T-helper 1 cell treated with Interleukin-12 subunit alpha and Interleukin-12 subunit beta and Interleukin-4 antibody, amounts not matched to agents 30 μg/mL and 1 μg/mL, for 36 hours (primary cell): ENCODE results near the gene IFNAR1.

Experiments used
- H3K27ac Mint-ChIP-seq: one replicate; pipeline ENCODE4 v1.8.0; 2021; ENCODE audit warnings: mild to moderate bottlenecking, mixed read lengths
- H3K27me3 Mint-ChIP-seq: one replicate; pipeline ENCODE4 v1.8.0; 2021; ENCODE audit warnings: low read depth, mixed read lengths
- H3K36me3 Mint-ChIP-seq: one replicate; pipeline ENCODE4 v1.8.0; 2021; ENCODE audit warnings: low read depth, mixed read lengths
- H3K4me1 Mint-ChIP-seq: one replicate; pipeline ENCODE4 v1.8.0; 2021; ENCODE audit warnings: low read depth, mixed read lengths
- H3K4me3 Mint-ChIP-seq: one replicate; pipeline ENCODE4 v1.8.0; 2021; ENCODE audit warnings: mild to moderate bottlenecking, moderate library complexity, mixed read lengths
- H3K9me3 Mint-ChIP-seq: one replicate; pipeline ENCODE4 v1.8.0; 2021; ENCODE audit warnings: mixed read lengths

IFNAR1 gene

DNA sequence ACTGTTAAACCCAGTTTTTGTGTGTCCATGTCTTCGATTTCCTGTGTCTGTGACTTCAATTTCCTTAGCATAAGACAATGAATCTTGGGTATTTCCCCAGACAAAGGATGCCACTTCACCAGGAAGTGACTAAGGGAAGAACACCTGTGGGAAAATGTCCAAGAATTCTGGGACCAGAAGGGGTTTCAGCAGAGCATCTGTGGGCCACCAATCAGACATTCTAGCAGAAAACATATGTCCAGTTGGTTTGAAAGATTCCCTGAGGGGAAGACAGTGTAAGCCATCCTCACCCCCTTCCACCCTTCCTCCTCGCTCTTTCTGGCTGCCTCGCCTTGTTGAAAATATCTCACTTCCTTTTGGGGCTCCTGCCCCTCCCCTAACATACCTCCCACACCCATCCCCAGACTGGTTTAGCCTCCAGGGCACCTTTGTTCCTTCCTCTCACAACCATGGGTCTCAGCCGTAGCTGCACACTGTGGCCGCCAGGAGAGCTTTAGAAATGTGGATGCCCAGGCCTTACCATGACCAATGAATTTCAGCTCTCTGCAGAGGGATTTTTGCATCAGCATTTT, 25.5 kb upstream of the IFNAR1 start:
- no peaks in the 10 kb centered on the region for H3K9me3 Mint-ChIP-seq
- peaks cover 27% of the 10 kb centered on the region for H3K4me1 Mint-ChIP-seq
- H3K27me3 Mint-ChIP-seq: no peaks in the 10 kb centered on the region
- H3K27ac Mint-ChIP-seq: peak overlapping the region; percentile 79
- H3K36me3 Mint-ChIP-seq: peaks cover 17% of the 10 kb centered on the region
- peak overlapping the region; percentile 55 for H3K4me3 Mint-ChIP-seq

DNA sequence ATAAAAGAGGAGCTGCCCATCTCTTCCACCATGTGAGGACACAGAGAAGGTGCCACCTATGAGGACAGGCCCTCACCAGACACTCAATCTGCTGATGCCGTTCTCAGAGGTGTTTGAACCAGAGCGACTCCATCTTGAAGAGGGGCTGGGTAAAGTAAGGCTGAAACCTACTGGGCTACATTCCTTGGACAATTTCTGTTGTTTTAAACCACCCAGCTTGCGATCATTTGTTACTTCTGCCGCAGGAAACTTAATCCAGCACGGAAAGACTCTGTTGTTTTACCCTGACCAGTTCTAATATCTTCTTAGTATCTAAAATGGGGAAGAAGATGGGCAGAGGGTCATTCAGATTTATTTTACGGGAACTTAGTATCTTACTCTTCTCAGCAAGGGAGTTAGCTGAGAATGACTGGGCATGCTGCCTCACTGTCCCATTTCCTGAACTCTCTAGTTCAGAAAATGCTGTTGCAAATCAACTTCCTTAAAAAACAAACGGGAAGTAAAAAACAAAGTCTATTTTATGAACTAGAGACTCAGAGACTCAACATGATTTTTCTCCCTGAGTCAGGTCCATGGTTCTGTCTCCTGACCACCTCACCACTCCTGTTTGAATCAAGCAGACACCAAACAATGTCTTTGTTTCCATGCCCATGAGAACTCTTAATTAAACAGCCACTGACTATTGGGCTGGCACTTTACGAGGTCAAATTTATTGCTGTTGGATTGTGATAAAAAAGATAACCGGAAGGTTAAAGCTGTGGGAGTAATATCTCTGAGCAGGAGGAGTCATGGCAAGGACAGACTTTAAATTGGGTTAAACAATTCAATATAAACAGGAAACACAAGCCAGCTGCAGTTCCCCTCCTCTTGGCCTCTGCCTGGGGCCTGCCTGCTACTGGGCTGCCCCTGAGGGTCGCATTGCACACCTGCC, 23.8 kb upstream of the IFNAR1 start:
- Mint-ChIP-seq H3K36me3 (peaks cover 12% of the 10 kb centered on the region), H3K27ac (peak overlapping the region; percentile 6), H3K27me3 (no peaks in the 10 kb centered on the region), H3K4me1 (peaks cover 27% of the 10 kb centered on the region), H3K9me3 (no peaks in the 10 kb centered on the region), H3K4me3 (no peak overlapping the region)

- H3K36me3 Mint-ChIP-seq: peaks cover 9% of the 10 kb centered on the region
- no peaks in the 10 kb centered on the region for H3K9me3 Mint-ChIP-seq
- H3K4me3 Mint-ChIP-seq: no peak overlapping the region
- H3K27me3 Mint-ChIP-seq: no peaks in the 10 kb centered on the region
- H3K27ac Mint-ChIP-seq: peak overlapping the region; percentile 2
- peaks cover 27% of the 10 kb centered on the region for H3K4me1 Mint-ChIP-seq
Observed at GRCh38 chr21:33301632-33302002, 23.2 kb upstream of the IFNAR1 start.

GRCh38 chr21:33302055-33302454, 22.7 kb upstream of the IFNAR1 start:
- Mint-ChIP-seq H3K4me1 (peaks cover 27% of the 10 kb centered on the region), H3K27me3 (no peaks in the 10 kb centered on the region), H3K27ac (no peak overlapping the region), H3K4me3 (no peak overlapping the region), H3K9me3 (no peaks in the 10 kb centered on the region), H3K36me3 (peaks cover 8% of the 10 kb centered on the region)

GRCh38 chr21:33302796-33303195, 22.0 kb upstream of the IFNAR1 start:
- H3K4me3 Mint-ChIP-seq: no peak overlapping the region
- H3K27me3 Mint-ChIP-seq: no peaks in the 10 kb centered on the region
- no peak overlapping the region for H3K27ac Mint-ChIP-seq
- H3K9me3 Mint-ChIP-seq: no peaks in the 10 kb centered on the region
- peaks cover 27% of the 10 kb centered on the region for H3K4me1 Mint-ChIP-seq
- H3K36me3 Mint-ChIP-seq: peaks cover 6% of the 10 kb centered on the region

DNA sequence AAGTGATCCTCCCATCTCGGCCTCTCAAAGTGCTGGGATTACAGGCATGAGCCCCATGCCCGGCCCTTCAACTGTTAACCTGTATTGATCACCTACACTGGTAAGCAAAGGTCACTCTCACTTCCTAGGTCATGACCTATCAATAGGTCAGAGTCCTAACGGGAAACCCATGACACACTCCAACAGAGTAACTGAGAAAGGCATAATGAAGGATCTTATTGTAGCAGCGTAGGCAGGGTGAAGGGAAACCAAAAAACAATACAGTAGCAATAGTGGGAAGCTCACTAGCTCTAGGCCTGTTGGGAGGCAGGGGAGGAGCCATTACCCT, 19.5 kb upstream of the IFNAR1 start:
- H3K27ac Mint-ChIP-seq: no peak overlapping the region
- H3K9me3 Mint-ChIP-seq: peaks cover 4% of the 10 kb centered on the region
- peaks cover 2% of the 10 kb centered on the region for H3K36me3 Mint-ChIP-seq
- no peak overlapping the region for H3K4me3 Mint-ChIP-seq
- peaks cover 18% of the 10 kb centered on the region for H3K4me1 Mint-ChIP-seq
- H3K27me3 Mint-ChIP-seq: peaks cover 2% of the 10 kb centered on the region

DNA sequence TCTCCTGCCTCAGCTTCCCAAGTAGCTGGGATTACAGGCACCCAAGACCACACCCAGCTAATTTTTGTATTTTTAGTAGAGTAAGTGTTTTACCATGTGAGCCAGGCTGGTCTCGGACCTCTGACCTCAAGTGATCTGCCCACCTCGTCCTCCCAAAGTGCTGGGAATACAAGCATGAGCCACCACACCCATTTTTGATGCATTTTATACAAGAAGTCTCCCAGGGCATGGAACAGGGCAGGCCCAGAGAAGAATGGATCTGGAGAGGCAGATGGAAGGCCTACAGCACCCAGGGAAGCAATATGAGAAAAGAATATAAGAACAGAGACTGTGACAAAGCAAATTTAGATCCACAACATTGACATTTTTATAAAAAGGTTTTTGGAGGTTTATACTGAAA, 18.8 kb upstream of the IFNAR1 start:
- peaks cover 12% of the 10 kb centered on the region for H3K4me1 Mint-ChIP-seq
- H3K4me3 Mint-ChIP-seq: no peak overlapping the region
- peaks cover 5% of the 10 kb centered on the region for H3K27me3 Mint-ChIP-seq
- peaks cover 4% of the 10 kb centered on the region for H3K9me3 Mint-ChIP-seq
- H3K36me3 Mint-ChIP-seq: peaks cover 2% of the 10 kb centered on the region
- no peak overlapping the region for H3K27ac Mint-ChIP-seq

- peaks cover 9% of the 10 kb centered on the region for H3K27me3 Mint-ChIP-seq
- H3K36me3 Mint-ChIP-seq: peaks cover 2% of the 10 kb centered on the region
- H3K4me1 Mint-ChIP-seq: peaks cover 5% of the 10 kb centered on the region
- H3K27ac Mint-ChIP-seq: no peak overlapping the region
- no peak overlapping the region for H3K4me3 Mint-ChIP-seq
- H3K9me3 Mint-ChIP-seq: peaks cover 8% of the 10 kb centered on the region
Observed at GRCh38 chr21:33308586-33309490, 15.9 kb upstream of the IFNAR1 start.

- H3K27me3 Mint-ChIP-seq: peaks cover 15% of the 10 kb centered on the region
- peaks cover 5% of the 10 kb centered on the region for H3K4me1 Mint-ChIP-seq
- H3K4me3 Mint-ChIP-seq: no peak overlapping the region
- H3K27ac Mint-ChIP-seq: no peak overlapping the region
- H3K36me3 Mint-ChIP-seq: peaks cover 2% of the 10 kb centered on the region
- peaks cover 8% of the 10 kb centered on the region for H3K9me3 Mint-ChIP-seq
Observed at GRCh38 chr21:33309778-33310177, 15.0 kb upstream of the IFNAR1 start.

DNA sequence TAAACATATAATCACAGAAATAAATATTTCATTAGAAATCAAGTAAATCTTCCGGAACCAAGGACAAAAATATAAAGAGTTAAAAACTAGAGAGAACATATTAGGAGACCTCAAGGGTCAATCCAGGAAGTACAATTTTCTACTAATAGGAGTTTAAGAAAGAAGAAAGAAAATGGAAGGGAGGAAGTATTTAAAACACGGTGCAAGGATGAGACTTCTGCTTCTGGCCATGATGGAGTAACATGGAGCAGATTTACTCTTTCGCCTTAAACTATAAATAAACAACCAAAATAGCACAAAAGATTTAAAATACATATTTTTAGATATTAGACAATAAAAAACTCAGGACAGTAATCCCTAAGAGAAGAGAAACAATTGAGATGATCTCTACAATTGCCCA, 12.6 kb upstream of the IFNAR1 start:
- H3K27ac Mint-ChIP-seq: no peak overlapping the region
- H3K36me3 Mint-ChIP-seq: peaks cover 2% of the 10 kb centered on the region
- H3K9me3 Mint-ChIP-seq: peaks cover 8% of the 10 kb centered on the region
- H3K4me3 Mint-ChIP-seq: no peak overlapping the region
- H3K4me1 Mint-ChIP-seq: peaks cover 5% of the 10 kb centered on the region
- H3K27me3 Mint-ChIP-seq: peaks cover 23% of the 10 kb centered on the region

DNA sequence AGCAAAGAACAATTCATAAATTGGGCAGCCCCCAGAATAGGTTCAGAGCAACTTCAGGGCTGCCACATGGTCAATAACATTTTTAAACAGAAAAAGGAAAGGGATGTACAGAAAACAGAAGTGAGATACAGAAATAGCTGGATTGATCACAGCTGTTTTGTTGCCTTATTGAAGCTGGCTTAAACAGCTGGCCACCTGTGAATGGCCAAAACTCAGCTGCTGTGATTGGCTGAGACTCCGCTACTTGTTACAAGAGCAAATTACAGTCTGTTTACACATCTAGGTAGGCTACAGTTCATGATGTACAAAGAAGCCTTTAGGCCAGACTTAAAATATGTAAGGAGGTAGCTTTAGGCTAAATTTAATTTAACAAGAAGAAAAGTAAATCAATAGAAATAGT, 11.6 kb upstream of the IFNAR1 start:
- Mint-ChIP-seq H3K4me1 (peaks cover 5% of the 10 kb centered on the region), H3K36me3 (peaks cover 2% of the 10 kb centered on the region), H3K27ac (no peak overlapping the region), H3K27me3 (peaks cover 32% of the 10 kb centered on the region), H3K4me3 (no peak overlapping the region), H3K9me3 (peaks cover 8% of the 10 kb centered on the region)

GRCh38 chr21:33313611-33314010, 11.2 kb upstream of the IFNAR1 start:
- H3K36me3 Mint-ChIP-seq: peaks cover 2% of the 10 kb centered on the region
- peaks cover 32% of the 10 kb centered on the region for H3K27me3 Mint-ChIP-seq
- no peak overlapping the region for H3K4me3 Mint-ChIP-seq
- H3K9me3 Mint-ChIP-seq: peaks cover 8% of the 10 kb centered on the region
- peaks cover 5% of the 10 kb centered on the region for H3K4me1 Mint-ChIP-seq
- H3K27ac Mint-ChIP-seq: no peak overlapping the region

- Mint-ChIP-seq H3K36me3 (no peaks in the 10 kb centered on the region), H3K4me3 (no peak overlapping the region), H3K27ac (no peak overlapping the region), H3K27me3 (peaks cover 32% of the 10 kb centered on the region), H3K4me1 (peaks cover under 1% of the 10 kb centered on the region), H3K9me3 (peaks cover 8% of the 10 kb centered on the region)
Observed at GRCh38 chr21:33314111-33314510, 10.7 kb upstream of the IFNAR1 start.

GRCh38 chr21:33315946-33316710, 8.6 kb upstream of the IFNAR1 start:
- Mint-ChIP-seq H3K27me3 (peaks cover 30% of the 10 kb centered on the region), H3K4me3 (no peak overlapping the region), H3K9me3 (peaks cover 5% of the 10 kb centered on the region), H3K36me3 (no peaks in the 10 kb centered on the region), H3K27ac (no peak overlapping the region), H3K4me1 (no peaks in the 10 kb centered on the region)
